ENCODE data around the gene DNER.

DNA sequence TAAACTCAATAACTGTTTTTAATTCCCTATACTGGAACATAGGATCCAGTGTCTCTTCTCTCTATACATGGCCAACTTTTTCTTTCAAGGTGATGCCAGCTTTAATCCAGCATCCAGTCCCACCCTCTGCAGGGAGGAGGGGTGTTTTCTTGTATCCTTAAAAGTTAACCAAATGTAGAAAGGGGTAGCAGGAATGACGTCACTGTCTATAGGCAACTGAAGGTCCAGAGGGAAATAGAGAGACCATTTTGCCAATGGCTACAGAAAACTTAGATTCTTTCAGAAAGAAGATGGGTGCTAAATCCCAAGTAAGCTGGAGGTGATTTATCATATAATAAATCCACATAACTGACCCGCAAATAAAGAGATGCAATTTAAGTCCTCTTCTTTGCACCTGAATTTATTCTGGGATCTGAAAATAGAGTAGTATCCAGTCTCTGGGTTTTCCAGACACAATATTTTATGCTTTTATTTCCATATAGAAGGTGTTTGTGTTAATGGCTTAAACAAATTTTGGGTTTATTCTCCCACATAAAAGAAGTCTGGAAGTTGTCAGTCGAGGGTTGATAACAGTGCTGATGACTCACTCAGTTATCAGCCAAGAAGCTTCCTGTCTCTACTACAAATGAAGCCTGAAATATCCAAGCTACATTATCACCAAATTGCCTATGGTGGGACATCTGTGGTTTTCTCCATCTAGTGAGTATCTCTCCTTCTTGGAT, 5.7 kb upstream of the DNER start:
- TF ChIP-seq, protein P1, sequence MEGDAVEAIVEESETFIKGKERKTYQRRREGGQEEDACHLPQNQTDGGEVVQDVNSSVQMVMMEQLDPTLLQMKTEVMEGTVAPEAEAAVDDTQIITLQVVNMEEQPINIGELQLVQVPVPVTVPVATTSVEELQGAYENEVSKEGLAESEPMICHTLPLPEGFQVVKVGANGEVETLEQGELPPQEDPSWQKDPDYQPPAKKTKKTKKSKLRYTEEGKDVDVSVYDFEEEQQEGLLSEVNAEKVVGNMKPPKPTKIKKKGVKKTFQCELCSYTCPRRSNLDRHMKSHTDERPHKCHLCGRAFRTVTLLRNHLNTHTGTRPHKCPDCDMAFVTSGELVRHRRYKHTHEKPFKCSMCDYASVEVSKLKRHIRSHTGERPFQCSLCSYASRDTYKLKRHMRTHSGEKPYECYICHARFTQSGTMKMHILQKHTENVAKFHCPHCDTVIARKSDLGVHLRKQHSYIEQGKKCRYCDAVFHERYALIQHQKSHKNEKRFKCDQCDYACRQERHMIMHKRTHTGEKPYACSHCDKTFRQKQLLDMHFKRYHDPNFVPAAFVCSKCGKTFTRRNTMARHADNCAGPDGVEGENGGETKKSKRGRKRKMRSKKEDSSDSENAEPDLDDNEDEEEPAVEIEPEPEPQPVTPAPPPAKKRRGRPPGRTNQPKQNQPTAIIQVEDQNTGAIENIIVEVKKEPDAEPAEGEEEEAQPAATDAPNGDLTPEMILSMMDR (IDR thresholded peaks at IDR 0.05), result no peak
- TF ChIP-seq ESRRA (CRISPR knock-in tag; IDR thresholded peaks at IDR 0.05; ENCODE audit: borderline replicate concordance) (no peak), SMAD3 (CRISPR knock-in tag; IDR thresholded peaks at IDR 0.05; ENCODE audit: borderline replicate concordance) (no peak), TEAD4 (CRISPR knock-in tag; IDR thresholded peaks at IDR 0.05) (no peak), ATF1 (CRISPR knock-in tag; IDR thresholded peaks at IDR 0.05) (no peak), ZNF121 (CRISPR knock-in tag; IDR thresholded peaks at IDR 0.05) (no peak), NR3C1 (CRISPR knock-in tag; conservative IDR thresholded peaks at IDR 0.05; ENCODE audit: low read depth) (no peak), ZNF232 (CRISPR knock-in tag; IDR thresholded peaks at IDR 0.05) (no peak)
- TF ChIP-seq, protein P2, sequence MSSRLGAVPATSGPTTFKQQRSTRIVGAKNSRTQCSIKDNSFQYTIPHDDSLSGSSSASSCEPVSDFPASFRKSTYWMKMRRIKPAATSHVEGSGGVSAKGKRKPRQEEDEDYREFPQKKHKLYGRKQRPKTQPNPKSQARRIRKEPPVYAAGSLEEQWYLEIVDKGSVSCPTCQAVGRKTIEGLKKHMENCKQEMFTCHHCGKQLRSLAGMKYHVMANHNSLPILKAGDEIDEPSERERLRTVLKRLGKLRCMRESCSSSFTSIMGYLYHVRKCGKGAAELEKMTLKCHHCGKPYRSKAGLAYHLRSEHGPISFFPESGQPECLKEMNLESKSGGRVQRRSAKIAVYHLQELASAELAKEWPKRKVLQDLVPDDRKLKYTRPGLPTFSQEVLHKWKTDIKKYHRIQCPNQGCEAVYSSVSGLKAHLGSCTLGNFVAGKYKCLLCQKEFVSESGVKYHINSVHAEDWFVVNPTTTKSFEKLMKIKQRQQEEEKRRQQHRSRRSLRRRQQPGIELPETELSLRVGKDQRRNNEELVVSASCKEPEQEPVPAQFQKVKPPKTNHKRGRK (CRISPR knock-in tag; IDR thresholded peaks at IDR 0.05; ENCODE audit: borderline replicate concordance), result no peak
- TF ChIP-seq, protein P3, sequence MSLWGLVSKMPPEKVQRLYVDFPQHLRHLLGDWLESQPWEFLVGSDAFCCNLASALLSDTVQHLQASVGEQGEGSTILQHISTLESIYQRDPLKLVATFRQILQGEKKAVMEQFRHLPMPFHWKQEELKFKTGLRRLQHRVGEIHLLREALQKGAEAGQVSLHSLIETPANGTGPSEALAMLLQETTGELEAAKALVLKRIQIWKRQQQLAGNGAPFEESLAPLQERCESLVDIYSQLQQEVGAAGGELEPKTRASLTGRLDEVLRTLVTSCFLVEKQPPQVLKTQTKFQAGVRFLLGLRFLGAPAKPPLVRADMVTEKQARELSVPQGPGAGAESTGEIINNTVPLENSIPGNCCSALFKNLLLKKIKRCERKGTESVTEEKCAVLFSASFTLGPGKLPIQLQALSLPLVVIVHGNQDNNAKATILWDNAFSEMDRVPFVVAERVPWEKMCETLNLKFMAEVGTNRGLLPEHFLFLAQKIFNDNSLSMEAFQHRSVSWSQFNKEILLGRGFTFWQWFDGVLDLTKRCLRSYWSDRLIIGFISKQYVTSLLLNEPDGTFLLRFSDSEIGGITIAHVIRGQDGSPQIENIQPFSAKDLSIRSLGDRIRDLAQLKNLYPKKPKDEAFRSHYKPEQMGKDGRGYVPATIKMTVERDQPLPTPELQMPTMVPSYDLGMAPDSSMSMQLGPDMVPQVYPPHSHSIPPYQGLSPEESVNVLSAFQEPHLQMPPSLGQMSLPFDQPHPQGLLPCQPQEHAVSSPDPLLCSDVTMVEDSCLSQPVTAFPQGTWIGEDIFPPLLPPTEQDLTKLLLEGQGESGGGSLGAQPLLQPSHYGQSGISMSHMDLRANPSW (CRISPR knock-in tag; conservative IDR thresholded peaks at IDR 0.05; ENCODE audit: low read depth), result no peak
- TF ChIP-seq, protein P4, sequence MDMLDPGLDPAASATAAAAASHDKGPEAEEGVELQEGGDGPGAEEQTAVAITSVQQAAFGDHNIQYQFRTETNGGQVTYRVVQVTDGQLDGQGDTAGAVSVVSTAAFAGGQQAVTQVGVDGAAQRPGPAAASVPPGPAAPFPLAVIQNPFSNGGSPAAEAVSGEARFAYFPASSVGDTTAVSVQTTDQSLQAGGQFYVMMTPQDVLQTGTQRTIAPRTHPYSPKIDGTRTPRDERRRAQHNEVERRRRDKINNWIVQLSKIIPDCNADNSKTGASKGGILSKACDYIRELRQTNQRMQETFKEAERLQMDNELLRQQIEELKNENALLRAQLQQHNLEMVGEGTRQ (CRISPR knock-in tag; IDR thresholded peaks at IDR 0.05), result no peak

Measured in WTC11 (cell line).